Spinal cord (tissue), 10 donors: ENCODE measurements around the gene ABHD16A. TPM values are rescaled to one million over a fixed set of nuclear protein-coding genes. Genes with fewer than 3 reads are reported as not detected.

Experiments
- DNase-seq, 6 donors: peaks; one replicate each; pipeline versions ENCODE4 v3.0.0 to v3.0.0-alpha.2; 2013 to 2015; ENCODE audit warnings: low spot score in 6 of 6, low read depth in 4 of 6
- H3K27ac ChIP-seq: one replicate; pipeline ENCODE4 v1.5.1; 2013; ENCODE audit warnings: low read depth, low read length, control low read depth
- H3K27me3 ChIP-seq: one replicate; pipeline ENCODE4 v1.6.1; 2013; ENCODE audit warnings: low read length; ENCODE audit not compliant: control insufficient read depth, insufficient read depth
- H3K36me3 ChIP-seq: one replicate; pipeline ENCODE4 v1.6.1; 2013; ENCODE audit warnings: low read length; ENCODE audit not compliant: control insufficient read depth, insufficient read depth
- H3K4me1 ChIP-seq: one replicate; pipeline ENCODE4 v1.6.1; 2013; ENCODE audit warnings: low read length; ENCODE audit not compliant: control insufficient read depth, insufficient read depth
- H3K4me3 ChIP-seq: one replicate; pipeline ENCODE4 v1.5.1; 2013; ENCODE audit warnings: low read depth, low read length, control low read depth
- H3K9me3 ChIP-seq: one replicate; pipeline ENCODE4 v1.6.1; 2013; ENCODE audit warnings: low read length; ENCODE audit not compliant: control insufficient read depth, insufficient read depth
- WGBS: methylation state at CpG from one replicate; pipeline ENCODE4 v1.1.5; 2013; ENCODE audit warnings: missing lambda C conversion rate; ENCODE audit not compliant: insufficient coverage; 5-methylcytosine and 5-hydroxymethylcytosine counted together
- long read RNA-seq, 4 donors: transcript quantifications; one replicate each; lab custom pipeline, GENCODE V29; 2026
- polyA plus RNA-seq, 2 donors: library from polyadenylated mRNA; unstranded; fragments of 120-200 nt; gene quantifications; one replicate each; pipeline ENCODE4 v1.2.1, GENCODE V29; 2013; ENCODE audit not compliant: insufficient read length in 2 of 2
- total RNA-seq, 2 donors: library from RNA; depleted of rRNA in 1 of 2; stranded (reverse); fragments of 120-200 nt in 1 of 2; fragments of >200 nt in 1 of 2; gene quantifications; one replicate each; pipeline versions ENCODE4 v1.2.3 to v1.2.4, GENCODE V29; 2013 to 2014
- donor health status: healthy.

ABHD16A gene
- total RNA-seq (10 to 100 TPM; 51.8 to 83.6 TPM), polyA plus RNA-seq (10 to 100 TPM; 72.0 to 85.8 TPM)
- long read RNA-seq, donor 1, transcript ABHD16A-201 (20 exons, 2,103 nt), result major isoform, 22 of 36 reads
- long read RNA-seq, donor 1, partial matches to known transcripts, result 10 of 36 reads
- long read RNA-seq, donor 1, other reads (novel, unspliced or antisense), result 0 of 36 reads
- long read RNA-seq, donor 2, transcript ABHD16A-201 (20 exons, 2,103 nt), result major isoform, 5 of 5 reads
- long read RNA-seq, donor 2, partial matches to known transcripts, result 0 of 5 reads
- long read RNA-seq, donor 2, other reads (novel, unspliced or antisense), result 0 of 5 reads
- long read RNA-seq, donor 3, transcript ABHD16A-201 (20 exons, 2,103 nt), result major isoform, 9 of 9 reads
- long read RNA-seq, donor 3, partial matches to known transcripts, result 0 of 9 reads
- long read RNA-seq, donor 3, other reads (novel, unspliced or antisense), result 0 of 9 reads
- long read RNA-seq, donor 4, transcript ABHD16A-201 (20 exons, 2,103 nt), result major isoform, 9 of 10 reads
- long read RNA-seq, donor 4, partial matches to known transcripts, result 0 of 10 reads
- long read RNA-seq, donor 4, other reads (novel, unspliced or antisense), result 0 of 10 reads

DNA sequence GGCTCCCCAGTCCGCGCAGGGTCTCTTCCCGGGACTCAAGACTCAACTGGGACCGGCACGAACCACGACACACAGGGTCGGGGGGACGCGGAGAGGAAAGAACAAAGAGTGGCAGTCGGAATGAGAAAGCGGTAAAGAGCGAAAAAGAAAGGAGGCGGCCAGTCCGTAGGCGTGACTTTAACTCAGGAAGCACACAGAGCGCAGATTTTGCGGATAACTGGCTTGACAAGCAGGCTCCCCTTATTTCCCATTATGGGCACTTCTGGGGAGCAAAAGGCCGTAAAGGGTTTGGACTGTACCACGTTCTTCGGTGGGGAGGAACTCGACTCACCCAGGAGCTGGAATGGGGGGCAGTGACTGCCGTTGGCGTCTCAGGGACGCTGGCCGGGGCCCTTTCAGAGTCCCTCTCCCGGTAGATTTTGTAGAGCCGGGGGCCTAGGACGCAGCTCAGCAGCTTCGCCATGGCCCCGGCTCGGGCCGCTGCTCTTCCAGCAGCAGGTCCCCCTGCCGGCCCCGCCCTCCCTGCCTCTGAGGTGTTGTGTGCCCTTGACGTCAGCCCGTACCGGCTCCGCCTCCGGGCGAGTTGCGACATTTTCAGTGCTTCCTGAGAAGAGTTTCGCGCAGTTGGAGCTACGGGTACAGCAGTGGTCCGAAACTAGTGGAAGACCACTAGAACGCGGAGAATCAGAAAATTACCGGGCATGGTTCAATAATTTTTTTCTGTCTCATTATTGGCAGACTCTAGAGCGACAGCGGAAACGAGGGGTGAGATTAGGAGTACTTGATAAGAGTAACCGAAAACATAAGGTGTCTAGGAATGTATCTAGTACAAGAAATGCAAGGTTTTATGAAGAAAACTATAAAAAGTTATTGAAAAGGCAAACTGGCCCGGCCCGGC is at the start of gene ABHD16A:
Gene ABHD16A, minus strand, starts transcription at position 506 of the 898 bp plus-strand sequence. Its CDS starts 43 bp downstream, at position 463.
- Histone ChIP-seq H3K9me3 (no peaks in the 10 kb centered on the region), H3K27ac (peak within 1 kb of the TSS; percentile 100), H3K4me1 (peaks cover 22% of the 10 kb centered on the region), H3K36me3 (peaks cover 20% of the 10 kb centered on the region), H3K27me3 (no peaks in the 10 kb centered on the region), H3K4me3 (peak within 1 kb of the TSS; percentile 100)
- WGBS, result 2% methylated on average over 54 of the region's 54 CpGs
- DNase-seq, result peak; percentile 95 to 100 (median 98)

GRCh38 chr6:31752739-31753319 is 49.7 kb upstream of the ABHD16A start:
- 84% methylated on average over 6 of the region's 8 CpGs for WGBS

DNA sequence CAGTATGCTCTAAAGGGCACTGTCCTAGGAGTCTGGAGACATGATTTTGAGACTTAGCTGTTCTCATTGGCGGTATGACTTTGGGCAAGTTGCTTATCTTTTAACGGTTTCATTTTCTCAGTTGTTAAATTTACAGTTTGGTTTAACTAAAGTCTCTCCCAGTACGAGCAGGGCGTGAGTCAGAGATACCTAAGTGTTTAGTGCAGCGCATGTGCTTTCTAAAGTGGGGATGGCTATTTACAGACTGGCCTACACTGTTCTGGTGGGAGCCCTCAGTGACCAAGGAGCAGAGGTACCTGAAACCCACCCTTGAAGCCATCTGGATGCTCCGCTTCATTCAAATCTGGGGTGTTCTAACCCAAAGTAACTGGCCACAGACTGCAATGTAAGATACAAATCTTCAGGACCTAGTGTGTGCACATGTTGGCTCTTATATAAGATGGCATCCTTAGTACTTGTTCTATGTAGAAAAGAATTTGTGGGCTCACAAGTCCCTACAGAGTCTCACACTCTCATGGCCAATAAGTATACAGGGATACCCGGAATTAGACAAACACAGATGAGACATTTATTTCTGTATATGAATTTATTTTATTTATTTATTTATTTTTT is 47.4 kb upstream of the ABHD16A start:
- no peak for DNase-seq
- Histone ChIP-seq H3K4me1 (no peaks in the 10 kb centered on the region), H3K36me3 (peaks cover 6% of the 10 kb centered on the region), H3K4me3 (no peak overlapping the region), H3K27ac (no peak overlapping the region), H3K9me3 (no peaks in the 10 kb centered on the region), H3K27me3 (no peaks in the 10 kb centered on the region)
- WGBS, result 96% methylated on average over 6 of the region's 7 CpGs

More at GRCh38 chr6:31752739-31753319, 49.7 kb upstream of the ABHD16A start:
- Histone ChIP-seq H3K27ac (no peak overlapping the region), H3K27me3 (no peaks in the 10 kb centered on the region), H3K36me3 (no peaks in the 10 kb centered on the region), H3K4me1 (no peaks in the 10 kb centered on the region), H3K4me3 (no peak overlapping the region), H3K9me3 (no peaks in the 10 kb centered on the region)
- no peak for DNase-seq

- H3K36me3 ChIP-seq, result peaks cover 6% of the 10 kb centered on the region
- H3K4me1 ChIP-seq, result no peaks in the 10 kb centered on the region
- DNase-seq, result no peak
- H3K9me3 ChIP-seq, result no peaks in the 10 kb centered on the region
- no peaks in the 10 kb centered on the region for H3K27me3 ChIP-seq
- WGBS, result 100% methylated on average over 4 of the region's 8 CpGs
- no peak overlapping the region for H3K27ac ChIP-seq
- H3K4me3 ChIP-seq, result no peak overlapping the region
Measured at GRCh38 chr6:31749301-31750036, 46.3 kb upstream of the ABHD16A start.

DNA sequence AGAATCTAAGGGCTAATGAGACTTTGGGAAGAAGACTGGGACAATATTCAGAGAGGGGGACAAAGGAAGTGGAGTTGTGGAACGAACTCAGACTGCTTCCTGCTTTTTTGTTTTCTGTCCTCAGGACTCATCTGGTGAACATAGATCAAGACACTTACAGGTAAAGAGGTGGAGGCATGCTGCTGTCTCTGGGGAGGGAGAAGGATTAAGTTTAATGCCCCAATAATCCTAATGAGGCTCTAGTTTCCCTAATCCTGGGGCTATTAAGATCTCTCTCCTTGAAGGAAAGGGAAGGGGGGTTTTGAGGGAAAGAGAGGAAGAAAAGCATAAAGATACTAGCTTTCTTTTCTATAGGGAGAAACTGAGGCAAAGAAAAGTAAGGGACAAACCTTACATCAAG is 41.3 kb upstream of the ABHD16A start:
- Histone ChIP-seq H3K27me3 (no peaks in the 10 kb centered on the region), H3K9me3 (no peaks in the 10 kb centered on the region), H3K27ac (no peak overlapping the region), H3K4me3 (no peak overlapping the region), H3K36me3 (peaks cover 10% of the 10 kb centered on the region), H3K4me1 (peaks cover 13% of the 10 kb centered on the region)
- WGBS, result 71% methylated on average over 1 of the region's 1 CpG
- DNase-seq, result no peak

DNA sequence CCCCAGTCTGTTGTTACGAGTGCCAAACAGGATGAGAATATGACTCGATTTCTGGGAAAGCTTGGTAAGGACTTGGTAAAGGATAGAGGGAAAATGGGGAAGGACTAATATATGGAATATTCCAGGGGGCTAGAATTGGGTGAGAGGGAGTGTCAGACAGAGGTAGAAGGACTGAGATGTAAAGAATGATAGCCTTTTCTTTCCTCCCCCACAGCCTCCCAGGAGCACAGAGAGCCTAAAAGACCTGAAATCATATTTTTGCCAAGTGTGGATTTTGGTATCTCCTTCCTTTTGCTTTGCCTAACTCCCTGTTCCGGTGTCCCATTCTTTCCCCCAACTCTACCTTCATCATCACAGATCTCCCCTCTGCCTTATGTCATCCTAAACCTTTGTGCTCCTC is 39.8 kb upstream of the ABHD16A start:
- Histone ChIP-seq H3K27me3 (no peaks in the 10 kb centered on the region), H3K4me1 (peaks cover 21% of the 10 kb centered on the region), H3K36me3 (peaks cover 10% of the 10 kb centered on the region), H3K27ac (no peak overlapping the region), H3K4me3 (no peak overlapping the region), H3K9me3 (no peaks in the 10 kb centered on the region)
- DNase-seq, result no peak
- 100% methylated on average over 2 of the region's 3 CpGs for WGBS

DNA sequence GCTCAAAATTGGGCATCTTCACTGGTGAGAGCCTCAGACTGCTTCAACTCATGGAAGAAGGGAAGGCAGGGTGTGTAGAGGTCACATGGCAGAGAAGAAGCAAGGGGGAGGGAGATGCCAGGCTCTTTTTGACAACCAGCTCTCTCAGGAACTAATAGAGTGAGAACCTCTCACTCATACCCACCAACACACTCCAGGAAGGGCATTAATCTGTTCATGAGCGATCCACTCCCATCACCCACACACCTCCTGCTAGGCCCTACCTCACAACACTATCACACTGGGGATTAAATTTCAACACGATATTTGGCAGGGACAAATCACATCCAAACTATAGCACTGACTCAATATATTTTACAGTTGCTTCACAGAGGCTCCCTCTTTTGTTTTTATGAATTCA is 38.7 kb upstream of the ABHD16A start:
- H3K27me3 ChIP-seq, result no peaks in the 10 kb centered on the region
- WGBS, result 89% methylated on average over 1 of the region's 2 CpGs

DNA sequence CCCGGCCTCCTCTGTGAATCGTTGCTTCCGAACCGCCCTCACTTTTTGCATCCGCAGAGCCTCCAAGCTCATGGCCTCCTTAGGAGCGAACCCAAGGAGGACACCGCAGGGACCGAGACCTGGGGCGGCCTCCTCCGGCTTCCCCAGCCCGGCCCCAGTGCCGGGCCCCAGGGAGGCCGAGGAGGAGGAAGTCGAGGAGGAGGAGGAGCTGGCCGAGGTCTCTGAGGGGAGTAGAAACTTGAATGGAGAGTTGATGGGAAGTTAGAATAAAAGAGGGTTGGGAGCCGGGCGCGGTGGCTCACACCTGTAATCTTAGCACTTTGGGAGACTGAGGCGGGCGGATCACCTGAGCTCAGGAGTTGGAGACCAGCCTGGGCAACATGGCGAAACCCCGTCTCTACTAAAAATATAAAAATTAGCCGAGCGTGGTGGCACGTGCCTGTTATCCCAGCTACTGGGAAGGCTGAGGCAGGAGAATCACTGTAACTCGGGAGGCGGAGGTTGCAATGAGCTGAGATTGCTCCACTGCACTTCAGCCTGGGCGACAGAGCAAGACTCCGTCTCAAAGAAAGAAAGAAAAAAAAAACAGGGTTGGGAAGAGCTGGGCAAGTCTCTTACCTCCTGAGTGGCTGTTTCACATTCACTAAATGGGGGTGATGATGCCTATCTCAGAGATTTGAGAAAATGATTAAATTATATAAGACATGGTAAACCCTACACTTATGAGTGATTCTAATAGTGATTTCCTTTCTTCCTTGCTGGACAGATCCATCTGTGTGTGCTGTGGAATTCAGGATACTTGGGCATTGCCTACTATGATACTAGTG is 37.5 kb upstream of the ABHD16A start:
- peaks cover 4% of the 10 kb centered on the region for H3K36me3 ChIP-seq

More for the DNA sequence above, 38.7 kb upstream of the ABHD16A start:
- peaks cover 4% of the 10 kb centered on the region for H3K36me3 ChIP-seq
- peaks cover 24% of the 10 kb centered on the region for H3K4me1 ChIP-seq
- no peaks in the 10 kb centered on the region for H3K9me3 ChIP-seq
- no peak for DNase-seq
- no peak overlapping the region for H3K27ac ChIP-seq
- no peak overlapping the region for H3K4me3 ChIP-seq

More for the DNA sequence above, 37.5 kb upstream of the ABHD16A start:
- DNase-seq, result no peak
- H3K9me3 ChIP-seq, result no peaks in the 10 kb centered on the region
- H3K27me3 ChIP-seq, result no peaks in the 10 kb centered on the region
- H3K4me3 ChIP-seq, result peak overlapping the region; percentile 97
- H3K4me1 ChIP-seq, result peaks cover 26% of the 10 kb centered on the region
- peak overlapping the region; percentile 88 for H3K27ac ChIP-seq
- 12% methylated on average over 23 of the region's 29 CpGs for WGBS
